ENCODE data around the gene USP40.

- TF ChIP-seq CEBPB (IDR thresholded peaks at IDR 0.05; ENCODE audit: borderline replicate concordance in 1 of 2, low read depth in 2 of 2, low read length in 2 of 2) = no peak
- no peak for TF ChIP-seq MTA2 (IDR thresholded peaks at IDR 0.05; ENCODE audit: low read depth)
Measured at GRCh38 chr2:233446121-233446520, 120.5 kb downstream of the USP40 start.

All from GM12878 (cell line).